BLaER1 treated with 17β-estradiol and CSF1 and Interleukin-3, amounts not matched to agents 10 nM and 100 nM (cell line): ENCODE data around the gene OR10J1.
"Not testable (repeated sequence)": the region's sequence is repeated elsewhere in the genome, so short reads cannot be mapped to it uniquely, and the experiment has no call there.

Experiments
- H3K27ac ChIP-seq, 11 experiments: shearing (Covaris generic); formaldehyde crosslinking; 2 replicates each; pipeline ENCODE4 v1.8.1; 2022
- H3K27me3 ChIP-seq, 11 experiments: shearing (Covaris generic); formaldehyde crosslinking; 2 replicates each; pipeline ENCODE4 v1.8.1; 2022
- H3K36me3 ChIP-seq, 11 experiments: shearing (Covaris generic); formaldehyde crosslinking; 2 replicates each; pipeline ENCODE4 v1.8.1; 2022
- H3K4me1 ChIP-seq, 10 experiments: shearing (Covaris generic); formaldehyde crosslinking; 2 replicates each; pipeline ENCODE4 v1.8.1; 2022
- H3K4me2 ChIP-seq, 11 experiments: shearing (Covaris generic); formaldehyde crosslinking; 2 replicates each; pipeline ENCODE4 v1.8.1; 2022
- H3K4me3 ChIP-seq, 10 experiments: shearing (Covaris generic); formaldehyde crosslinking; 2 replicates each; pipeline ENCODE4 v1.8.1; 2022
- H3K9ac ChIP-seq, 11 experiments: shearing (Covaris generic); formaldehyde crosslinking; 2 replicates each; pipeline ENCODE4 v1.8.1; 2022
- H3K9me3 ChIP-seq, 11 experiments: shearing (Covaris generic); formaldehyde crosslinking; replicated peaks in 1 of 11; 2 replicates each; pipeline ENCODE4 v1.8.1; 2022
- H4K20me1 ChIP-seq, 11 experiments: shearing (Covaris generic); formaldehyde crosslinking; 2 replicates each; pipeline ENCODE4 v1.8.1; 2022
- Cebpa-rat ChIP-seq, 11 experiments: shearing (Covaris generic); IDR thresholded peaks; 2 replicates each; pipeline ENCODE4 v1.8.1; 2022

The OR10J1 gene

GRCh38 chr1:159441360-159441759, 1.8 kb downstream of the OR10J1 start:
- Histone ChIP-seq H4K20me1 (no peaks in the 10 kb centered on the region), H3K4me1 (peaks cover 0 to 25% (median 2%) of the 10 kb centered on the region in 10 experiments; a peak in 8 of 20 replicates), H3K27me3 (no peaks in the 10 kb centered on the region), H3K36me3 (no peaks in the 10 kb centered on the region), H3K27ac (peak overlapping the region in 5 of 11 experiments; percentile 7 to 43 (median 32); a peak in 7 of 22 replicates), H3K4me2 (peak overlapping the region in 5 of 11 experiments; percentile 33 to 67 (median 40); a peak in 8 of 22 replicates), H3K9me3 (no peaks in the 10 kb centered on the region), H3K9ac (peak overlapping the region in 1 of 11 experiments; percentile 23; a peak in 1 of 22 replicates), H3K4me3 (no peak overlapping the region)
- TF ChIP-seq Cebpa-rat (IDR thresholded peaks at IDR 0.05), result no peak

GRCh38 chr1:159442428-159442827, 2.9 kb downstream of the OR10J1 start:
- no peak overlapping the region for H3K4me3 ChIP-seq
- no peaks in the 10 kb centered on the region for H3K27me3 ChIP-seq
- TF ChIP-seq Cebpa-rat (IDR thresholded peaks at IDR 0.05), result no peak
- H3K9ac ChIP-seq, result no peak overlapping the region
- H3K9me3 ChIP-seq, result no peaks in the 10 kb centered on the region
- no peaks in the 10 kb centered on the region for H3K36me3 ChIP-seq
- no peak overlapping the region for H3K4me2 ChIP-seq
- peaks cover 0 to 19% (median 2%) of the 10 kb centered on the region in 10 experiments; a peak in 8 of 20 replicates for H3K4me1 ChIP-seq
- H4K20me1 ChIP-seq, result no peaks in the 10 kb centered on the region
- H3K27ac ChIP-seq, result no peak overlapping the region

GRCh38 chr1:159443066-159443750, 3.7 kb downstream of the OR10J1 start:
- H3K27ac ChIP-seq, result no peak overlapping the region
- no peak overlapping the region for H3K9ac ChIP-seq
- no peaks in the 10 kb centered on the region for H3K27me3 ChIP-seq
- H3K4me3 ChIP-seq, result no peak overlapping the region
- H4K20me1 ChIP-seq, result no peaks in the 10 kb centered on the region
- no peak overlapping the region for H3K4me2 ChIP-seq
- peaks cover 0 to 3% (median 0%) of the 10 kb centered on the region in 11 experiments; a peak in 3 of 22 replicates for H3K9me3 ChIP-seq
- TF ChIP-seq Cebpa-rat (IDR thresholded peaks at IDR 0.05), result no peak
- H3K36me3 ChIP-seq, result no peaks in the 10 kb centered on the region
- peaks cover 0 to 19% (median 2%) of the 10 kb centered on the region in 10 experiments; a peak in 8 of 20 replicates for H3K4me1 ChIP-seq

GRCh38 chr1:159444511-159444910, 5.0 kb downstream of the OR10J1 start:
- H3K9me3 ChIP-seq, result peaks cover 5 to 12% (median 7%) of the 10 kb centered on the region in 11 experiments; a peak in 19 of 22 replicates
- H3K4me2 ChIP-seq, result no peak overlapping the region

GRCh38 chr1:159448181-159448580, 8.7 kb downstream of the OR10J1 start:
- H3K27me3 ChIP-seq, result no peaks in the 10 kb centered on the region
- H3K9me3 ChIP-seq, result peaks cover 5 to 18% (median 11%) of the 10 kb centered on the region in 11 experiments; a peak in 19 of 22 replicates
- no peak for TF ChIP-seq Cebpa-rat (IDR thresholded peaks at IDR 0.05)
- H3K4me1 ChIP-seq, result no peaks in the 10 kb centered on the region
- H3K4me3 ChIP-seq, result no peak overlapping the region
- H3K9ac ChIP-seq, result no peak overlapping the region
- no peak overlapping the region for H3K4me2 ChIP-seq
- H3K36me3 ChIP-seq, result no peaks in the 10 kb centered on the region
- H4K20me1 ChIP-seq, result no peaks in the 10 kb centered on the region
- H3K27ac ChIP-seq, result no peak overlapping the region

More at GRCh38 chr1:159444511-159444910, 5.0 kb downstream of the OR10J1 start:
- Histone ChIP-seq H4K20me1 (no peaks in the 10 kb centered on the region), H3K4me3 (no peak overlapping the region), H3K36me3 (no peaks in the 10 kb centered on the region), H3K27ac (no peak overlapping the region), H3K9ac (no peak overlapping the region), H3K4me1 (peaks cover 0 to 19% (median 2%) of the 10 kb centered on the region in 10 experiments; a peak in 8 of 20 replicates), H3K27me3 (no peaks in the 10 kb centered on the region)
- no peak for TF ChIP-seq Cebpa-rat (IDR thresholded peaks at IDR 0.05)

- H3K9ac ChIP-seq, H3K4me3 ChIP-seq, H3K4me1 ChIP-seq, H4K20me1 ChIP-seq, H3K27ac ChIP-seq, H3K27me3 ChIP-seq, H3K4me2 ChIP-seq, H3K36me3 ChIP-seq: not testable (repeated sequence)
- H3K9me3 ChIP-seq, result peaks cover 5 to 18% (median 11%) of the 10 kb centered on the region in 11 experiments; a peak in 19 of 22 replicates
These were observed 10.1 kb downstream of the OR10J1 start for GRCh38 chr1:159449605-159450004.

- Histone ChIP-seq H3K9ac (no peak overlapping the region), H3K4me3 (no peak overlapping the region), H3K4me1 (no peaks in the 10 kb centered on the region), H3K36me3 (no peaks in the 10 kb centered on the region), H3K9me3 (peaks cover 17 to 27% (median 20%) of the 10 kb centered on the region in 11 experiments), H3K27me3 (no peaks in the 10 kb centered on the region), H3K4me2 (no peak overlapping the region), H4K20me1 (no peaks in the 10 kb centered on the region), H3K27ac (no peak overlapping the region)
- no peak for TF ChIP-seq Cebpa-rat (IDR thresholded peaks at IDR 0.05)
These were observed 20.0 kb downstream of the OR10J1 start for GRCh38 chr1:159459551-159459950.

- Histone ChIP-seq H3K4me3 (no peak overlapping the region), H3K36me3 (no peaks in the 10 kb centered on the region), H3K9me3 (peaks cover 17 to 27% (median 20%) of the 10 kb centered on the region in 11 experiments), H3K27ac (no peak overlapping the region), H3K27me3 (no peaks in the 10 kb centered on the region), H3K4me1 (no peaks in the 10 kb centered on the region), H3K9ac (no peak overlapping the region), H4K20me1 (no peaks in the 10 kb centered on the region), H3K4me2 (no peak overlapping the region)
- no peak for TF ChIP-seq Cebpa-rat (IDR thresholded peaks at IDR 0.05)
These were observed 25.7 kb downstream of the OR10J1 start for GRCh38 chr1:159465191-159465603.

- Histone ChIP-seq H3K4me2 (no peak overlapping the region), H3K4me1 (no peaks in the 10 kb centered on the region), H3K9ac (no peak overlapping the region), H3K27me3 (no peaks in the 10 kb centered on the region), H3K27ac (no peak overlapping the region), H3K36me3 (no peaks in the 10 kb centered on the region), H4K20me1 (no peaks in the 10 kb centered on the region), H3K9me3 (no peaks in the 10 kb centered on the region), H3K4me3 (no peak overlapping the region)
- no peak for TF ChIP-seq Cebpa-rat (IDR thresholded peaks at IDR 0.05)
These were observed 28.8 kb downstream of the OR10J1 start for GRCh38 chr1:159468321-159468720.
